HepG2 (cell line): Measurements from ENCODE around the gene PADI1. TPM values are rescaled to one million over a fixed set of nuclear protein-coding genes. Genes with fewer than 3 reads are reported as not detected.

Source experiments
- ATAC-seq: fragments of 200-7000 bp; cut with Tn5 transposase; 3 replicates; pipeline ENCODE4 v1.9.1; 2020; ENCODE audit warnings: mild to moderate bottlenecking, moderate library complexity
- BruUV-seq: library from RNA; stranded (reverse); fragments of 400-500 nt; replicated peaks from 2 replicates; lab custom pipeline; 2021; lab: Mats Ljungman, UMichigan
- CTCF ChIA-PET: fragments of 300-600 bp; formaldehyde crosslinking; extraction: SDS; loops from one replicate; lab custom pipeline; 2021; ENCODE audit warnings: low total read pairs, inconsistent platforms, low intra/inter-chr PET ratio; lab: Yijun Ruan, JAX
- POLR2A ChIA-PET: fragments of 350-600 bp; sonication (Branson Sonifier 250); formaldehyde crosslinking; loops from one replicate; lab custom pipeline; 2020; ENCODE audit warnings: antibody characterized with exemption, inconsistent platforms; lab: Yijun Ruan, JAX
- DNase-seq: peaks from one replicate; pipeline ENCODE4 v3.0.0-alpha.2; 2015; ENCODE audit warnings: low spot score
- FAIRE-seq: peaks from 3 replicates; lab custom pipeline; 2011; peaks lifted over from hg19 to GRCh38; lab: Jason Lieb, UNC
- H2AFZ ChIP-seq: one replicate; pipeline ENCODE4 v1.6.1; 2011; ENCODE audit warnings: low read length, inconsistent platforms
- H3K27ac ChIP-seq: fragments of 300-600 bp; 3 replicates; pipeline ENCODE4 v1.8.0; 2011; ENCODE audit warnings: mixed run types, mild to moderate bottlenecking, mixed read lengths, low read length, inconsistent platforms; ENCODE audit not compliant: insufficient read depth; ENCODE audit errors: extremely low read length
- H3K27me3 ChIP-seq, 2 experiments: fragments of 200-600 bp in 1 of 2; 2 replicates in 1 of 2; 3 replicates in 1 of 2; pipeline versions ENCODE4 v1.6.0 to v1.8.0; 2011; ENCODE audit warnings: low read length in 2 of 2, mild to moderate bottlenecking in 2 of 2, moderate library complexity in 2 of 2, inconsistent platforms in 1 of 2; ENCODE audit not compliant: insufficient read depth in 2 of 2, control insufficient read depth in 1 of 2
- H3K36me3 ChIP-seq, 2 experiments: fragments of 200-600 bp in 1 of 2; replicated peaks in 1 of 2; 2 replicates in 1 of 2; 3 replicates in 1 of 2; pipeline versions ENCODE4 v1.5.1 to v1.8.0; 2011; ENCODE audit warnings: low read length in 2 of 2, inconsistent platforms in 1 of 2; ENCODE audit not compliant: insufficient read depth in 2 of 2, control insufficient read depth in 1 of 2
- H3K4me1 ChIP-seq: 2 replicates; pipeline ENCODE4 v1.5.1; 2012; ENCODE audit warnings: low read length, inconsistent platforms; ENCODE audit not compliant: insufficient read depth
- H3K4me2 ChIP-seq: 2 replicates; pipeline ENCODE4 v1.6.0; 2011; ENCODE audit warnings: low read depth, low read length, inconsistent platforms
- H3K4me3 ChIP-seq, 3 experiments: fragments of 200-600 bp in 1 of 3; sonication (generic), shearing (Covaris generic) in 1 of 3; replicated peaks in 1 of 3; 2 replicates each; pipeline ENCODE4 v1.5.1; 2011 to 2016; ENCODE audit warnings: low read length in 3 of 3, inconsistent platforms in 2 of 3, low read depth in 2 of 3, mild to moderate bottlenecking in 2 of 3, control low read depth in 1 of 3, mixed read lengths in 1 of 3; ENCODE audit not compliant: insufficient read depth in 1 of 3
- H3K79me2 ChIP-seq: one replicate; pipeline ENCODE4 v1.6.1; 2011; ENCODE audit warnings: low read length, inconsistent platforms; ENCODE audit not compliant: insufficient read depth
- H3K9ac ChIP-seq: 2 replicates; pipeline ENCODE4 v1.6.0; 2011; ENCODE audit warnings: mild to moderate bottlenecking, low read depth, low read length, inconsistent platforms; ENCODE audit not compliant: insufficient read depth
- H3K9me3 ChIP-seq: 2 replicates; pipeline ENCODE4 v1.5.1; 2012; ENCODE audit warnings: mild to moderate bottlenecking, low read length
- H4K20me1 ChIP-seq: 2 replicates; pipeline ENCODE4 v1.6.0; 2011; ENCODE audit warnings: inconsistent platforms, mild to moderate bottlenecking, low read length, moderate library complexity; ENCODE audit not compliant: insufficient read depth
- CENPX ChIP-seq: sonication (generic); formaldehyde crosslinking; IDR thresholded peaks from 2 replicates; pipeline ENCODE4 v1.9.0; 2021; ENCODE audit warnings: mild to moderate bottlenecking, missing genetic modification reagents, moderate library complexity
- HHEX ChIP-seq: IDR thresholded peaks from 2 replicates; pipeline ENCODE4 v1.6.1; 2016; ENCODE audit warnings: control low read depth
- MNT ChIP-seq: fragments of 450-650 bp; IDR thresholded peaks from 2 replicates; pipeline ENCODE4 v1.6.1; 2016
- NFE2L2 ChIP-seq: fragments of 150-350 bp; IDR thresholded peaks from 2 replicates; pipeline ENCODE4 v1.6.1; 2014; ENCODE audit warnings: low read length
- RAD51 ChIP-seq: fragments of 450-650 bp; IDR thresholded peaks from 2 replicates; pipeline ENCODE4 v1.6.1; 2016; ENCODE audit warnings: borderline replicate concordance
- ZNF496 ChIP-seq: sonication (generic); formaldehyde crosslinking; IDR thresholded peaks from 2 replicates; pipeline ENCODE4 v1.8.1; 2023; ENCODE audit warnings: mild to moderate bottlenecking, moderate library complexity, missing genetic modification reagents; ENCODE audit not compliant: insufficient replicate concordance
- ZNF776 ChIP-seq: sonication (generic); formaldehyde crosslinking; IDR thresholded peaks from 2 replicates; pipeline ENCODE4 v1.4.0; 2020; ENCODE audit warnings: mild to moderate bottlenecking, missing genetic modification reagents
- WGBS: methylation state at CpG from one replicate; pipeline ENCODE4 v1.1.6; 2017; ENCODE audit warnings: low lambda C conversion rate; 5-methylcytosine and 5-hydroxymethylcytosine counted together
- in situ Hi-C: cut with HindIII; loops from 2 replicates; pipeline ENCODE4 v1.10.0; 2017; ENCODE audit warnings: low pct_unique_long_range_greater_than_20kb; ENCODE audit not compliant: extremely low pct_ligation_motif_present
- intact Hi-C: fragments of 100-400 bp; cut with micrococcal nuclease; formaldehyde crosslinking; loops from one replicate; pipeline ENCODE4 v1.10.0; 2022; ENCODE audit not compliant: unreplicated experiment
- polyA plus RNA-seq, 8 experiments: library from polyadenylated mRNA; depleted of rRNA in 3 of 8; stranded (reverse) in 7 of 8; unstranded in 1 of 8; fragments of >200 nt; fragmentation: Illumina TruSeq in 4 of 8; extraction: Trizol in 4 of 8; gene quantifications; 2 replicates each; pipeline versions ENCODE4 v1.2.1 to v1.2.3, GENCODE V29; 2011 to 2016; ENCODE audit warnings: low read depth in 4 of 8, missing spikeins in 1 of 8, mixed read lengths in 1 of 8; ENCODE audit not compliant: insufficient read depth in 1 of 8
- total RNA-seq, 5 experiments: library from RNA; depleted of rRNA; stranded (reverse); fragments of >200 nt; fragmentation: Illumina TruSeq; extraction: Trizol; gene quantifications; 2 replicates each; pipeline ENCODE4 v1.2.3, GENCODE V29; 2016; ENCODE audit warnings: low read depth in 1 of 5

PADI1 gene
- total and polyA plus RNA-seq, 2 of the 13 experiments (the other 11 are each of a cell fraction or from before 2014, with no cell fraction given), result not detected

- no peaks in the 10 kb centered on the region for H3K9me3 ChIP-seq
- in situ Hi-C loops (no loop called here), intact Hi-C loops (no loop called here)
- H3K27ac ChIP-seq, result no peak overlapping the region
- 20% methylated on average over 4 of the region's 7 CpGs for WGBS
- H3K27me3 ChIP-seq, result peaks cover 4 to 23% of the 10 kb centered on the region in 2 experiments; a peak in 3 of 5 replicates
- CTCF ChIA-PET, result no interaction called here
- H3K4me2 ChIP-seq, result no peak overlapping the region
- no peaks in the 10 kb centered on the region for H3K4me1 ChIP-seq
- no peak for FAIRE-seq
- H4K20me1 ChIP-seq, result no peaks in the 10 kb centered on the region
- POLR2A ChIA-PET, result no interaction called here
- H2AFZ ChIP-seq, result no peak overlapping the region
- ATAC-seq, result no peak
- H3K36me3 ChIP-seq, result no peaks in the 10 kb centered on the region
- no TSS peak for BruUV-seq
- no peak for TF ChIP-seq HHEX
- no peak for TF ChIP-seq NFE2L2
- TF ChIP-seq ZNF776 (CRISPR knock-in tag), result no peak
- no peak for TF ChIP-seq ZNF496
- no peak for TF ChIP-seq CENPX (CRISPR knock-in tag)
- no peak overlapping the region for H3K4me3 ChIP-seq
- no peak overlapping the region for H3K9ac ChIP-seq
- DNase-seq, result no peak
- H3K79me2 ChIP-seq, result no peaks in the 10 kb centered on the region
Measured at GRCh38 chr1:17280436-17280835, 75.5 kb downstream of the PADI1 start.

DNA sequence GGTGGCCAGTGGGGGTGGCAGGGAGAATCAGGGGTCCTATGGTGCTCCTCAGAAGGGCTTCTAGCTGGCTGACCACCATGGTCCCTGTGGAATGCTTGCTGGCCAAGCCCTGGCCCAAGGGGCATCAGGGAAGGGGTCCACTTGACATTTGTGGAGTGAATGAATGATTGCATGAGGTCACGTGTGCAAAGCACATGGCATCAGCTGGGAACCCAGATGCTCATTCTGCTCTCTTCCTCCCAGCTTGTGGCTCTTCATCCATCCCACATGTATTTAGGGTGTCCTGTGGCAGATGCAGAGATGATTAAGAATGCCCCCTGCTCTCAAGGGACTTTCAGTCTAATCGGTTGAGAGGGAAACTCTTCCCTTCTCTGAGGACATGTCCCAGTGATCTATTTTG lies 76.0 kb downstream of the PADI1 start:
- 0% methylated on average over 2 of the region's 2 CpGs for WGBS
- H3K4me2 ChIP-seq, result no peak overlapping the region
- no peak for TF ChIP-seq RAD51
- peak; percentile 84 for TF ChIP-seq MNT
- no peaks in the 10 kb centered on the region for H4K20me1 ChIP-seq
- no peak overlapping the region for H2AFZ ChIP-seq
- FAIRE-seq (no peak), DNase-seq (no peak), ATAC-seq (no peak)
- peaks cover 4 to 23% of the 10 kb centered on the region in 2 experiments; a peak in 2 of 5 replicates for H3K27me3 ChIP-seq
- in situ Hi-C loops, result no loop called here
- no peak overlapping the region for H3K9ac ChIP-seq
- no peaks in the 10 kb centered on the region for H3K4me1 ChIP-seq
- no peaks in the 10 kb centered on the region for H3K9me3 ChIP-seq
- no peak overlapping the region for H3K27ac ChIP-seq
- ChIA-PET CTCF (no interaction called here), POLR2A (no interaction called here)
- H3K36me3 ChIP-seq, result no peaks in the 10 kb centered on the region
- no peak overlapping the region for H3K4me3 ChIP-seq
- no TSS peak for BruUV-seq
- intact Hi-C loops, result no loop called here
- no peaks in the 10 kb centered on the region for H3K79me2 ChIP-seq
